Measurements from ENCODE around the gene CHI3L1. TPM values are rescaled to one million over a fixed set of nuclear protein-coding genes. Genes with fewer than 3 reads are reported as not detected.

The CHI3L1 gene
- total RNA-seq, 4 donors from 2014 or later = 80.5 to 188 (median 107) TPM

- intact Hi-C loops (cut with DNase I; ENCODE audit: low total_unique reads) = no loop called here
Observed at GRCh38 chr1:203159844-203160243, 26.7 kb downstream of the CHI3L1 start.

GRCh38 chr1:203158960-203159665 is 27.4 kb downstream of the CHI3L1 start:
- H3K4me3 ChIP-seq (ENCODE audit: low read depth, poor library complexity, severe bottlenecking) = no peak overlapping the region
- intact Hi-C loops (cut with DNase I; ENCODE audit: low total_unique reads) = no loop called here
- no peak for DNase-seq (ENCODE audit: low spot score in 2 of 2)
- TF ChIP-seq CTCF (IDR thresholded peaks at IDR 0.05) (no peak), POLR2A (IDR thresholded peaks at IDR 0.05) (no peak)
- 78 to 83% methylated on average over 9 of the region's 9 CpGs for WGBS, 2 donors

More at GRCh38 chr1:203159844-203160243, 26.7 kb downstream of the CHI3L1 start:
- no peak overlapping the region for H3K4me3 ChIP-seq (ENCODE audit: low read depth, poor library complexity, severe bottlenecking)
- DNase-seq (ENCODE audit: low spot score in 2 of 2) = no peak
- 71 to 91% methylated on average over 1 of the region's 1 CpG for WGBS, 2 donors
- TF ChIP-seq POLR2A (IDR thresholded peaks at IDR 0.05) (no peak), CTCF (IDR thresholded peaks at IDR 0.05) (no peak)

GRCh38 chr1:203158423-203158822 is 28.1 kb downstream of the CHI3L1 start:
- H3K4me3 ChIP-seq (ENCODE audit: low read depth, poor library complexity, severe bottlenecking) = no peak overlapping the region
- TF ChIP-seq POLR2A (IDR thresholded peaks at IDR 0.05) (no peak), CTCF (IDR thresholded peaks at IDR 0.05) (no peak)
- DNase-seq (ENCODE audit: low spot score in 2 of 2) = no peak
- WGBS, 2 donors = 88 to 90% methylated on average over 1 of the region's 1 CpG
- intact Hi-C loops (cut with DNase I; ENCODE audit: low total_unique reads) = no loop called here

GRCh38 chr1:203156280-203156679 is 30.2 kb downstream of the CHI3L1 start:
- WGBS, 2 donors = 76 to 83% methylated on average over 1 of the region's 1 CpG
- intact Hi-C loops (cut with DNase I; ENCODE audit: low total_unique reads) = no loop called here
- no peak overlapping the region for H3K4me3 ChIP-seq (ENCODE audit: low read depth, poor library complexity, severe bottlenecking)
- TF ChIP-seq POLR2A (IDR thresholded peaks at IDR 0.05) = no peak
- TF ChIP-seq CTCF (IDR thresholded peaks at IDR 0.05) = no peak
- DNase-seq (ENCODE audit: low spot score in 2 of 2) = no peak

GRCh38 chr1:203153989-203154821 is 32.3 kb downstream of the CHI3L1 start:
- 70 to 71% methylated on average over 13 of the region's 13 CpGs for WGBS, 2 donors
- no peak overlapping the region for H3K4me3 ChIP-seq (ENCODE audit: low read depth, poor library complexity, severe bottlenecking)
- DNase-seq (ENCODE audit: low spot score in 2 of 2) = no peak
- TF ChIP-seq POLR2A (IDR thresholded peaks at IDR 0.05) (no peak), CTCF (IDR thresholded peaks at IDR 0.05) (no peak)
- intact Hi-C loops (cut with DNase I; ENCODE audit: low total_unique reads) = loop anchor here (1.0 kb wide), 1 partner anchor 40 kb away; no protein-coding TSS in a partner anchor
